Activated CD8-positive, alpha-beta memory T cell treated with anti-CD3 and anti-CD28 coated beads, Interleukin-2, amount 10 ng/mL, durations not matched to agents 7 days and 5 days (primary cell): ENCODE results near the gene KIF15. TPM values are rescaled to one million over a fixed set of nuclear protein-coding genes. Genes with fewer than 3 reads are reported as not detected.

Experiments used
- ATAC-seq: fragments of 150-1000 bp; cut with Tn5 transposase; one replicate; pipeline ENCODE4 v1.10.0; 2021; ENCODE audit warnings: moderate library complexity
- CTCF ChIA-PET: fragments of 350-600 bp; sonication (Branson Sonifier 250); formaldehyde crosslinking; loops from one replicate; lab custom pipeline; 2021; ENCODE audit warnings: antibody characterized with exemption; lab: Charles Lee
- DNase-seq: peaks from one replicate; pipeline ENCODE4 v3.0.0-alpha.2; 2020
- H3K27ac Mint-ChIP-seq: one replicate; pipeline ENCODE4 v1.8.0; 2021; ENCODE audit warnings: mild to moderate bottlenecking, mixed read lengths
- H3K27me3 Mint-ChIP-seq: one replicate; pipeline ENCODE4 v1.8.0; 2021; ENCODE audit warnings: mixed read lengths
- H3K36me3 Mint-ChIP-seq: one replicate; pipeline ENCODE4 v1.8.0; 2021; ENCODE audit warnings: mild to moderate bottlenecking, mixed read lengths
- H3K4me1 Mint-ChIP-seq: one replicate; pipeline ENCODE4 v1.8.0; 2021; ENCODE audit warnings: mixed read lengths
- H3K4me3 Mint-ChIP-seq: one replicate; pipeline ENCODE4 v1.8.0; 2021; ENCODE audit warnings: mild to moderate bottlenecking, moderate library complexity, mixed read lengths
- H3K9me3 Mint-ChIP-seq: one replicate; pipeline ENCODE4 v1.8.0; 2022; ENCODE audit warnings: low read depth, mixed read lengths
- total RNA-seq, 2 experiments: library from RNA; stranded (reverse); gene quantifications; one replicate each; pipeline ENCODE4 v1.2.3, GENCODE V29; 2021

The KIF15 gene
- 10 to 100 TPM; 48.7 to 60.6 TPM for total RNA-seq

- H3K36me3 Mint-ChIP-seq, result peaks cover 74% of the 10 kb centered on the region
Observed at GRCh38 chr3:44761424-44762169, at the start of gene KIF15, which contains the start of gene KIAA1143. TSS of gene KIF15 (plus strand) at chr3:44761794. CDS start at chr3:44761866, 72 bp downstream. TSS of gene KIAA1143 (minus strand) at chr3:44761619. CDS start at chr3:44761602, 17 bp downstream.

GRCh38 chr3:44712455-44713075, 49.0 kb upstream of the KIF15 start, which contains the start of gene ZNF502:
TSS of gene ZNF502 (plus strand) at chr3:44712660. CDS start at chr3:44720262, 7,602 bp downstream.
- Mint-ChIP-seq H3K4me3 (peak within 1 kb of the TSS; percentile 76), H3K27me3 (peaks cover 7% of the 10 kb centered on the region), H3K4me1 (peaks cover 12% of the 10 kb centered on the region), H3K27ac (peak within 1 kb of the TSS; percentile 60), H3K36me3 (peaks cover 33% of the 10 kb centered on the region), H3K9me3 (peaks cover 37% of the 10 kb centered on the region)
- CTCF ChIA-PET, result interaction anchor here (0.9 kb wide), 1 partner anchor 10 kb away, joined by 3 read pairs; no protein-coding TSS in a partner anchor
- DNase-seq, result peak; percentile 62
- peak; percentile 39 for ATAC-seq

More at GRCh38 chr3:44761424-44762169, at the start of gene KIF15, which contains the start of gene KIAA1143:
- Mint-ChIP-seq H3K9me3 (peaks cover 27% of the 10 kb centered on the region), H3K4me3 (peak within 1 kb of the TSS; percentile 89), H3K27me3 (no peaks in the 10 kb centered on the region), H3K4me1 (peaks cover 28% of the 10 kb centered on the region), H3K27ac (peak within 1 kb of the TSS; percentile 93)
- DNase-seq (peak; percentile 98), ATAC-seq (peak; percentile 97)
- CTCF ChIA-PET, result interaction anchor here (0.5 to 0.8 kb wide), 4 partner anchors 32 to 899 kb away, joined by 3 read pairs; partner anchors contain the start of gene ZNF501

GRCh38 chr3:44721231-44722102, 40.1 kb upstream of the KIF15 start:
- DNase-seq, result no peak
- H3K36me3 Mint-ChIP-seq, result peaks cover 56% of the 10 kb centered on the region
- H3K27me3 Mint-ChIP-seq, result no peaks in the 10 kb centered on the region
- peaks cover 58% of the 10 kb centered on the region for H3K9me3 Mint-ChIP-seq
- H3K4me1 Mint-ChIP-seq, result no peaks in the 10 kb centered on the region
- no peak for ATAC-seq
- CTCF ChIA-PET, result no interaction called here
- no peak overlapping the region for H3K27ac Mint-ChIP-seq
- H3K4me3 Mint-ChIP-seq, result no peak overlapping the region

- Mint-ChIP-seq H3K4me1 (no peaks in the 10 kb centered on the region), H3K36me3 (peaks cover 51% of the 10 kb centered on the region), H3K27ac (no peak overlapping the region), H3K9me3 (peaks cover 55% of the 10 kb centered on the region), H3K27me3 (no peaks in the 10 kb centered on the region), H3K4me3 (no peak overlapping the region)
- CTCF ChIA-PET, result no interaction called here
- no peak for DNase-seq
- no peak for ATAC-seq
Observed at GRCh38 chr3:44722103-44722401, 39.5 kb upstream of the KIF15 start.

- Mint-ChIP-seq H3K27ac (peak within 1 kb of the TSS; percentile 82), H3K9me3 (peaks cover 46% of the 10 kb centered on the region), H3K27me3 (no peaks in the 10 kb centered on the region), H3K4me3 (peak within 1 kb of the TSS; percentile 82), H3K36me3 (peaks cover 65% of the 10 kb centered on the region), H3K4me1 (peaks cover 14% of the 10 kb centered on the region)
- CTCF ChIA-PET, result interaction anchor here (0.8 to 1.1 kb wide), 3 partner anchors 15 to 105 kb away, joined by 3 to 4 read pairs (median 3); partner anchors contain the start of genes KIAA1143, KIF15 and ZNF197
- DNase-seq (peak; percentile 90), ATAC-seq (peak; percentile 96)
Observed at GRCh38 chr3:44729384-44729910, 32.1 kb upstream of the KIF15 start, which contains the start of gene ZNF501. TSS of gene ZNF501 (plus strand) at chr3:44729635. CDS start at chr3:44734422, 4,787 bp downstream.

- DNase-seq, result no peak
- Mint-ChIP-seq H3K4me1 (peaks cover 6% of the 10 kb centered on the region), H3K27me3 (no peaks in the 10 kb centered on the region), H3K36me3 (peaks cover 52% of the 10 kb centered on the region), H3K27ac (no peak overlapping the region), H3K4me3 (no peak overlapping the region), H3K9me3 (peaks cover 55% of the 10 kb centered on the region)
- ATAC-seq, result no peak
- CTCF ChIA-PET, result no interaction called here
Observed at GRCh38 chr3:44734646-44735168, 26.9 kb upstream of the KIF15 start.

GRCh38 chr3:44761101-44761423, 532 bp upstream of the KIF15 start:
- H3K27ac Mint-ChIP-seq, result peak overlapping the region; percentile 93
- DNase-seq (no peak), ATAC-seq (peak; percentile 4)
- H3K27me3 Mint-ChIP-seq, result no peaks in the 10 kb centered on the region
- peaks cover 74% of the 10 kb centered on the region for H3K36me3 Mint-ChIP-seq
- CTCF ChIA-PET, result interaction anchor here (0.7 kb wide), 2 partner anchors 32 to 72 kb away, joined by 3 read pairs; partner anchors contain the start of gene ZNF501
- peaks cover 24% of the 10 kb centered on the region for H3K9me3 Mint-ChIP-seq
- peak overlapping the region; percentile 89 for H3K4me3 Mint-ChIP-seq
- H3K4me1 Mint-ChIP-seq, result peaks cover 24% of the 10 kb centered on the region

- H3K27me3 Mint-ChIP-seq, result no peaks in the 10 kb centered on the region
- peaks cover 75% of the 10 kb centered on the region for H3K36me3 Mint-ChIP-seq
- peak overlapping the region; percentile 89 for H3K4me3 Mint-ChIP-seq
- CTCF ChIA-PET, result interaction anchor here (0.8 to 1.1 kb wide), 2 partner anchors 48 to 214 kb away, joined by 3 read pairs; partner anchors contain the start of genes EXOSC7 and ZDHHC3
- H3K4me1 Mint-ChIP-seq, result peaks cover 28% of the 10 kb centered on the region
- DNase-seq (no peak), ATAC-seq (peak; percentile 14)
- peaks cover 24% of the 10 kb centered on the region for H3K9me3 Mint-ChIP-seq
- H3K27ac Mint-ChIP-seq, result peak overlapping the region; percentile 93
Observed at GRCh38 chr3:44762170-44762677, 630 bp downstream of the KIF15 start.

- Mint-ChIP-seq H3K27ac (peak overlapping the region; percentile 93), H3K27me3 (no peaks in the 10 kb centered on the region), H3K36me3 (peaks cover 75% of the 10 kb centered on the region), H3K4me3 (peak overlapping the region; percentile 89), H3K4me1 (peaks cover 28% of the 10 kb centered on the region), H3K9me3 (peaks cover 20% of the 10 kb centered on the region)
- ATAC-seq (no peak), DNase-seq (no peak)
- CTCF ChIA-PET, result interaction anchor here (0.8 to 1.1 kb wide), 2 partner anchors 48 to 214 kb away, joined by 3 read pairs; partner anchors contain the start of genes EXOSC7 and ZDHHC3
Observed at GRCh38 chr3:44762690-44763089, 1.1 kb downstream of the KIF15 start.

- Mint-ChIP-seq H3K9me3 (peaks cover 14% of the 10 kb centered on the region), H3K27me3 (no peaks in the 10 kb centered on the region), H3K36me3 (peaks cover 76% of the 10 kb centered on the region), H3K27ac (no peak overlapping the region), H3K4me1 (peaks cover 26% of the 10 kb centered on the region), H3K4me3 (no peak overlapping the region)
- ATAC-seq, result no peak
- no peak for DNase-seq
- CTCF ChIA-PET, result no interaction called here
Observed at GRCh38 chr3:44764248-44764647, 2.7 kb downstream of the KIF15 start.

- DNase-seq (no peak), ATAC-seq (no peak)
- H3K4me1 Mint-ChIP-seq, result no peaks in the 10 kb centered on the region
- no peak overlapping the region for H3K27ac Mint-ChIP-seq
- CTCF ChIA-PET, result interaction anchor here (1.1 kb wide), 1 partner anchor 239 kb away, joined by 3 read pairs; no protein-coding TSS in a partner anchor
- H3K27me3 Mint-ChIP-seq, result no peaks in the 10 kb centered on the region
- peaks cover 29% of the 10 kb centered on the region for H3K9me3 Mint-ChIP-seq
- peaks cover 91% of the 10 kb centered on the region for H3K36me3 Mint-ChIP-seq
- H3K4me3 Mint-ChIP-seq, result no peak overlapping the region
Observed at GRCh38 chr3:44771424-44772098, 10.0 kb downstream of the KIF15 start.

- Mint-ChIP-seq H3K27me3 (no peaks in the 10 kb centered on the region), H3K4me1 (no peaks in the 10 kb centered on the region), H3K9me3 (peaks cover 29% of the 10 kb centered on the region), H3K27ac (no peak overlapping the region), H3K4me3 (no peak overlapping the region), H3K36me3 (peaks cover 93% of the 10 kb centered on the region)
- ATAC-seq (no peak), DNase-seq (no peak)
- CTCF ChIA-PET, result no interaction called here
Observed at GRCh38 chr3:44772099-44772442, 10.5 kb downstream of the KIF15 start.
